AG04450 (cell line): ENCODE measurements around the gene SUGT1. TPM values are rescaled to one million over a fixed set of nuclear protein-coding genes. Genes with fewer than 3 reads are reported as not detected.
"Not testable (repeated sequence)": the region's sequence is repeated elsewhere in the genome, so short reads cannot be mapped to it uniquely, and the experiment has no call there.

Experiments
- CTCF ChIA-PET: fragments of 300-600, 350-600 bp; formaldehyde crosslinking; extraction: SDS; loops from one replicate; lab custom pipeline; 2022; ENCODE audit warnings: antibody characterized with exemption, inconsistent platforms; lab: Charles Lee
- POLR2A ChIA-PET: fragments of 350-600 bp; formaldehyde crosslinking; extraction: SDS; loops from one replicate; lab custom pipeline; 2021; ENCODE audit warnings: antibody characterized with exemption, inconsistent platforms; lab: Yijun Ruan, JAX
- DNase-seq: peaks from one replicate; pipeline ENCODE4 v3.0.0-alpha.2; 2011; ENCODE audit warnings: low read depth, low spot score
- H3K27ac ChIP-seq: one replicate; pipeline ENCODE4 v1.5.1; 2012; ENCODE audit warnings: low read depth, low read length, control low read depth
- H3K27me3 ChIP-seq: one replicate; pipeline ENCODE4 v1.6.0; 2012; ENCODE audit warnings: low read length; ENCODE audit not compliant: control insufficient read depth, insufficient read depth
- H3K4me3 ChIP-seq: 2 replicates; pipeline ENCODE4 v1.5.1; 2011; ENCODE audit warnings: mild to moderate bottlenecking, low read depth, low read length, control low read depth
- H3K9me3 ChIP-seq: 2 replicates; pipeline ENCODE4 v1.5.1; 2012; ENCODE audit warnings: low read length; ENCODE audit not compliant: control insufficient read depth, insufficient read depth
- polyA plus RNA-seq: library from polyadenylated mRNA; depleted of rRNA; stranded (reverse); fragments of >200 nt; gene quantifications from 2 replicates; pipeline ENCODE4 v1.2.3, GENCODE V29; 2011
- TF ChIP-seq, protein P1 (sequence below): IDR thresholded peaks from 2 replicates; pipeline ENCODE4 v1.5.1; 2011; ENCODE audit warnings: low read depth, low read length, control low read depth, inconsistent platforms

The SUGT1 gene
- polyA plus RNA-seq, 1 experiment = 64.8 TPM

DNA sequence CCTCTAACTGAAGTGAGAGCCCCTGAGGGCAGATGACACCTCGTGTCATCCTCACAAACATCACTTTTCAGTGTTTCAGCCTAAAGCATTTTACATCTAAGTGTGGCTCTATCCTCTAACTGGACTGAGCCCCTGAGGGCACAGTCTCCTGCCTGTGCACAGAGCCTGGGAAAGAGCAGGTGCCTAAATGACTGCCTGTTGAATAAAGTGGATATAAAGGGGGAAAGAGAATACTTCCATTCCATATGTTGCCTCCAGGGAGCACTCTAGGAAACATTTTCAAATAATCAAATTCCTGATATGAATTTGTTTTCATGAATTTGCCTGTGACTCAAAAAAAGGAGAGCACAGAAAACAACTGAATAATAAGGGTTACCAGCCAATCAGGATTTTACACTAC lies 54.7 kb downstream of the SUGT1 start:
- DNase-seq = no peak
- peaks cover 5% of the 10 kb centered on the region for H3K27me3 ChIP-seq
- ChIA-PET POLR2A (no interaction called here), CTCF (no interaction called here)
- H3K27ac ChIP-seq = no peak overlapping the region
- no peaks in the 10 kb centered on the region for H3K9me3 ChIP-seq
- no peak overlapping the region for H3K4me3 ChIP-seq
- TF ChIP-seq, protein P1, sequence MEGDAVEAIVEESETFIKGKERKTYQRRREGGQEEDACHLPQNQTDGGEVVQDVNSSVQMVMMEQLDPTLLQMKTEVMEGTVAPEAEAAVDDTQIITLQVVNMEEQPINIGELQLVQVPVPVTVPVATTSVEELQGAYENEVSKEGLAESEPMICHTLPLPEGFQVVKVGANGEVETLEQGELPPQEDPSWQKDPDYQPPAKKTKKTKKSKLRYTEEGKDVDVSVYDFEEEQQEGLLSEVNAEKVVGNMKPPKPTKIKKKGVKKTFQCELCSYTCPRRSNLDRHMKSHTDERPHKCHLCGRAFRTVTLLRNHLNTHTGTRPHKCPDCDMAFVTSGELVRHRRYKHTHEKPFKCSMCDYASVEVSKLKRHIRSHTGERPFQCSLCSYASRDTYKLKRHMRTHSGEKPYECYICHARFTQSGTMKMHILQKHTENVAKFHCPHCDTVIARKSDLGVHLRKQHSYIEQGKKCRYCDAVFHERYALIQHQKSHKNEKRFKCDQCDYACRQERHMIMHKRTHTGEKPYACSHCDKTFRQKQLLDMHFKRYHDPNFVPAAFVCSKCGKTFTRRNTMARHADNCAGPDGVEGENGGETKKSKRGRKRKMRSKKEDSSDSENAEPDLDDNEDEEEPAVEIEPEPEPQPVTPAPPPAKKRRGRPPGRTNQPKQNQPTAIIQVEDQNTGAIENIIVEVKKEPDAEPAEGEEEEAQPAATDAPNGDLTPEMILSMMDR = no peak; the same call in 1 of the 2 replicates

DNA sequence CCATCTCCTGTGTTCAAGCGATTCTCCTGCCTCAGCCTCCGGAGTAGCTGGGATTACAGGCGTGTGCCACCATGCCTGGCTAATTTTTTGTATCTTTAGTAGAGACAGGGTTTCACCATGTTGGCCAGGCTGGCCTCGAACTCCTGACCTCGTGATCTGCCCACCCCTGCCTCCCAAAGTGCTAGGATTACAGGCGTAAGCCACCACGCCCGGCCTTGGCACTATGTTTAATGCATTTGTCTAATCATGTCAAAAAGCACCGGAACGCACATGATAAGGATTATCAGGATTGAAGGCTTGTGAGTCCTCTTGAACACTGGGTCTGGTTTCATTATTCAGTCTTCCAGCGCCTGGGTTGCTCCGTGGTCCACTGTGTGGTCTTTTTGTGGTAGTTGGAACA lies 55.6 kb downstream of the SUGT1 start:
- H3K9me3 ChIP-seq, CTCF ChIA-PET, H3K4me3 ChIP-seq, DNase-seq, POLR2A ChIA-PET, H3K27ac ChIP-seq, H3K27me3 ChIP-seq: not testable (repeated sequence)

DNA sequence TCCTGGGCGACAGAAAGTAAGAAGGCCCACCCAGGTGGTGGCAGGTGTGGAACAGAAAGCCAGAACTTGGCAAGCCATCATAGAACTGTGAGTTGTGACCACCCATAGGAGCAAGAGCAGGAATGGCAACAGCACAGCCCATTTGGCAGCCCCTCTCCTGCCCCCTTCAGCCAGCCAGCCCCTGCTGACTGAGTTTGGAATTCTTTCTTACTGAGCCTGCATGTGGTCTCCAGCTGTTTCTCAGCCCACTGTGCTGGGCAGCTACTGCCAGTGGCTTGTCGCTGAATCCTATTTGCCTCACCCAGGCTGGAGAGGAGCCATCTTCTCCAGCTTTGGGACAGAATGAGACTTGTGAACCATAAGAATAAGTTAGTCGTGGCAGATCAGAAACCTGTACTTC lies 58.6 kb downstream of the SUGT1 start:
- H3K27ac ChIP-seq = no peak overlapping the region
- H3K27me3 ChIP-seq = peaks cover 8% of the 10 kb centered on the region
- DNase-seq = no peak
- POLR2A ChIA-PET = no interaction called here
- TF ChIP-seq, protein P1 = no peak
- CTCF ChIA-PET = interaction anchor here (1.3 kb wide), 1 partner anchor 46 kb away, joined by 3 read pairs; no protein-coding TSS in a partner anchor
- no peak overlapping the region for H3K4me3 ChIP-seq
- no peaks in the 10 kb centered on the region for H3K9me3 ChIP-seq

DNA sequence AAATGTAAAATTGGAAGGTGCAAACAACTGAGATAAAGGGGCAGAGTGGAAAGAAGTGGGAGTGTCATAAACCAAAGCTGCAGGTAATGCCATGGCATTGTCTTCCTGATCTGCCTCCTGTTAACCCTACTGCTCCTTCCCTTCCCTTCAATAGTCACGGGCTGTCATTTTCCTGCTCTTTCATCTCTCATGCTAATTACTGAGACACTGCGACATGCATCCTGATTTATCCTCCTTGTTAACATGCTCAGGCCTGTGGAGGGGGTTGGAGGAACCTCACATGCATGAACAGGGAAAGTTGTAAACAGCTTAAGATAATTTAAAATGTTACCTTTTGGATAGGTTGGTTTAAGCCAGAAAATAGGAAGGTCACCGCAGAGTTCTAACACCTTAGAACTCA lies 59.7 kb downstream of the SUGT1 start:
- Histone ChIP-seq H3K9me3 (no peaks in the 10 kb centered on the region), H3K27ac (no peak overlapping the region), H3K4me3 (no peak overlapping the region), H3K27me3 (peaks cover 8% of the 10 kb centered on the region)
- DNase-seq = no peak
- TF ChIP-seq, protein P1 = no peak
- ChIA-PET POLR2A (no interaction called here), CTCF (interaction anchor here (1.0 to 1.7 kb wide), 2 partner anchors 9 to 26 kb away, joined by 3 read pairs; no protein-coding TSS in a partner anchor)

DNA sequence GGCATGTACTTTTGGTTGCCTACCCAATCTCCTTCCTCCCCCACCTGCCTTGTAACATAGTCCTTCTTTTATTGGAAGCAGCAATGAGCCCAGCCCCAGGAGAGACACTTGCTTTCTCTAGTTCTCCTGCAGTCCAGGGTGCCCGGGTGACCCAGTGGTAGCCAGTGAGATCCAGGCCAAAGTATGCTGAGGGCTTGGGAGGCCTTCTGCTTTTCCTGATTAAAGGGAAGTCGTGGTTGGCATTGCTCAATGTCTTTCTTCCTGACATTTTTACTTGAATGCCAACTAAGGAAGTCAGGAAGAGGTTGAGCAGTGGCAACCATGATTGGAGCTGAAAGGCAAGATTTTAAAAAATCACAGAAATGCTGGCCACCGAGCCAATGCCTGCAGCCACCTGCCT lies 61.3 kb downstream of the SUGT1 start:
- TF ChIP-seq, protein P1 = no peak
- Histone ChIP-seq H3K9me3 (no peaks in the 10 kb centered on the region), H3K4me3 (no peak overlapping the region), H3K27me3 (peaks cover 8% of the 10 kb centered on the region), H3K27ac (no peak overlapping the region)
- no peak for DNase-seq
- ChIA-PET CTCF (no interaction called here), POLR2A (no interaction called here)

DNA sequence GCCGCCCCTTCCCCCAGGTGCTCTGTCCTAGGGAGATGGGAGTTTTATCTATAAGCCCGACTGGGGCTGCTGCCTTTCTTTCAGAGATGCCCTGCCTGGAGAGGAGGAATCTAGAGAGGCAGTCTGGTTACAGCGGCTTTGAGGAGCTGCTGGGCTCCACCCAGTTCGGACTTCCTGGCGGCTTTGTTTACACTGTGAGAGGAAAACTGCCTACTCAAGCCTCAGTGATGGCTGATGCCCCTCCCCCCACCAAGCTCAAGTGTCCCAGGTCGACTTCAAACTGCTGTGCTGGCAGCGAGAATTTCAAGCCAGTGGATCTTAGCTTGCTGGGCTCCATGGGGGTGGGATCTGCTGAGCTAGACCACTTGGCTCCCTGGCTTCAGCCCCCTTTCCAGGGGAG lies 68.3 kb downstream of the SUGT1 start:
- H3K9me3 ChIP-seq, H3K27ac ChIP-seq, DNase-seq, CTCF ChIA-PET, H3K4me3 ChIP-seq, POLR2A ChIA-PET, H3K27me3 ChIP-seq: not testable (repeated sequence)

DNA sequence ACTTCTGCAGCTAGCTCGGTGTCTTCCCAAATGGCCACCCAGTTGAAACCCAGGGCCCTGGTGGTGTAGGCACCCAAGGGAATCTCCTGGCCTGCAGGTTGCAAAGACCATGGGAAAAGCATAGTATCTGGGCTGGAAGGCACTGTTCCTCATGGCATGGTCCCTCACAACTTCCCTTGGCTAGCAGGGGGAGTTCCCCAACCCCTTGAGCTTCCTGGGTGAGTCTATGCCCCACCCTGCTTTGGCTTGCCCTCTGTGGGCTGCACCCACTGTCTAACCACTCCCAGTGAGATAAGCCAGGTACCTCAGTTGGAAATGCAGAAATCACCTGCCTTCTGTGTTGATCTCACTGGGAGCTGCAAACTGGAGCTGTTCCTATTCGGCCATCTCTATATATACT lies 68.7 kb downstream of the SUGT1 start:
- POLR2A ChIA-PET, H3K9me3 ChIP-seq, DNase-seq, CTCF ChIA-PET, H3K27me3 ChIP-seq, H3K27ac ChIP-seq, H3K4me3 ChIP-seq: not testable (repeated sequence)
